BLaER1 (cell line): ENCODE data around the gene COL24A1.
"Not testable (repeated sequence)": the region's sequence is repeated elsewhere in the genome, so short reads cannot be mapped to it uniquely, and the experiment has no call there.

Experiments
- H3K27ac ChIP-seq: shearing (Covaris generic); formaldehyde crosslinking; 2 replicates; pipeline ENCODE4 v1.8.1; 2022
- H3K27me3 ChIP-seq: shearing (Covaris generic); formaldehyde crosslinking; 2 replicates; pipeline ENCODE4 v1.8.1; 2022
- H3K36me3 ChIP-seq: shearing (Covaris generic); formaldehyde crosslinking; 2 replicates; pipeline ENCODE4 v1.8.1; 2022
- H3K4me1 ChIP-seq: shearing (Covaris generic); formaldehyde crosslinking; 2 replicates; pipeline ENCODE4 v1.8.1; 2022
- H3K4me2 ChIP-seq: shearing (Covaris generic); formaldehyde crosslinking; 2 replicates; pipeline ENCODE4 v1.8.1; 2022
- H3K4me3 ChIP-seq: shearing (Covaris generic); formaldehyde crosslinking; 2 replicates; pipeline ENCODE4 v1.8.1; 2022
- H3K9ac ChIP-seq: shearing (Covaris generic); formaldehyde crosslinking; 2 replicates; pipeline ENCODE4 v1.8.1; 2022
- H3K9me3 ChIP-seq: shearing (Covaris generic); formaldehyde crosslinking; 2 replicates; pipeline ENCODE4 v1.8.1; 2022
- H4K20me1 ChIP-seq: shearing (Covaris generic); formaldehyde crosslinking; 2 replicates; pipeline ENCODE4 v1.8.1; 2022
- Cebpa-rat ChIP-seq: shearing (Covaris generic); IDR thresholded peaks from 2 replicates; pipeline ENCODE4 v1.8.1; 2022

The COL24A1 gene

DNA sequence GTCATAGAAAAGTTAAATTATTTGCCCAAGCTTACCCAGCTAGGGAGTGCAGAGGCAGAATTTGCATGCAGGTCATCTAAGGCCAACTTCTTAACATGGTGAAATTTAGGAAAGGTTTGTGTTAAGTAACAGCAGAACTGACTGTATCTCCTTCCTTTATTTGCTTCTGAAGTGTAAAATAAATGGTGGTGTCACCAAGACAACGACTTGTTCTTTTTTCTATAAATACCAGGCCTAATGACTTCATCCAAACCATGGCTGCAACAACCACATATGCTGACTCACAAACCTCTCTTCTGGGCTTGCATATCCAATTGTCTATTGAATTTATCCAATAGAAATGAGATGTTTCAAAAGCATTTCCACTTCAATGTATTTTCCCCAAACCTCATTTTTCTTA lies 19.1 kb downstream of the COL24A1 start:
- no peak overlapping the region for H3K27ac ChIP-seq
- H3K9ac ChIP-seq = no peak overlapping the region
- H3K4me2 ChIP-seq = no peak overlapping the region
- no peaks in the 10 kb centered on the region for H3K4me1 ChIP-seq
- TF ChIP-seq Cebpa-rat = no peak
- no peaks in the 10 kb centered on the region for H3K9me3 ChIP-seq
- H3K4me3 ChIP-seq = no peak overlapping the region
- H3K27me3 ChIP-seq = no peaks in the 10 kb centered on the region
- no peaks in the 10 kb centered on the region for H3K36me3 ChIP-seq
- H4K20me1 ChIP-seq = no peaks in the 10 kb centered on the region

GRCh38 chr1:86119214-86119764 lies 37.3 kb downstream of the COL24A1 start:
- Histone ChIP-seq H3K27me3 (no peaks in the 10 kb centered on the region), H4K20me1 (no peaks in the 10 kb centered on the region), H3K4me3 (no peak overlapping the region), H3K36me3 (no peaks in the 10 kb centered on the region), H3K9me3 (no peaks in the 10 kb centered on the region), H3K9ac (no peak overlapping the region), H3K4me1 (no peaks in the 10 kb centered on the region), H3K4me2 (no peak overlapping the region), H3K27ac (no peak overlapping the region)
- TF ChIP-seq Cebpa-rat = no peak

DNA sequence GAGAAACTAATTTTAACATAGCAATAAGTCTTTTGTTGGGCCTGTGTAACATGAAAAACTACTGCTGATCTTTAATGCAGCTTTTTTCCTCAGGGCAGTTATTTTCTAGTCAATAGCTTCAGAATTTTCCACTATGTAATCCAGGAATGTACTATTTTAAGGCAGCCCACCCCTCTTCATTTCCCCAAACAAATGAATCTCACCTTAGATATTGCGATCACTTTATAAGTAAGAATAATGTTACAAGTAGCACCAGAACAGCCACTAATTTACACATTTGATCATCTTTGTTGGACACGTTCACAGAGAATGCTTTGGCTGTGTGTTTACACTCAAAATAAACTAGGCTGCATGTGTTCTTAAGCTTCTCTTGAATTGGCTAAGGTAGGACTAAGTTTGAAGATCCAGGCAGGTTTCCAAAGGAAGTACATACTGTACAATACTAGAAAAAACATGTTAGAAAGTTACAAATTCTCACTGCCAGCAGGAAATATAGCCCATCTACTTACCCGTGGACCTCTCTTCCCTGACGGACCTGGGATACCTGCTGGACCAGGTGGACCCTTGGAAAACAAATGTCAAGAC lies 41.7 kb downstream of the COL24A1 start:
- Histone ChIP-seq H3K4me2 (no peak overlapping the region), H3K4me1 (no peaks in the 10 kb centered on the region), H3K9me3 (0 out of 2 replicates have a peak, but pooled peaks cover 3% of the 10 kb centered on the region), H3K9ac (no peak overlapping the region), H3K27me3 (no peaks in the 10 kb centered on the region), H3K4me3 (no peak overlapping the region), H4K20me1 (no peaks in the 10 kb centered on the region), H3K36me3 (no peaks in the 10 kb centered on the region), H3K27ac (no peak overlapping the region)
- no peak for TF ChIP-seq Cebpa-rat

GRCh38 chr1:86114236-86114635 lies 42.3 kb downstream of the COL24A1 start:
- no peak overlapping the region for H3K27ac ChIP-seq
- H4K20me1 ChIP-seq = no peaks in the 10 kb centered on the region
- no peak overlapping the region for H3K4me3 ChIP-seq
- H3K27me3 ChIP-seq = no peaks in the 10 kb centered on the region
- H3K4me2 ChIP-seq = no peak overlapping the region
- H3K4me1 ChIP-seq = no peaks in the 10 kb centered on the region
- no peaks in the 10 kb centered on the region for H3K36me3 ChIP-seq
- no peak for TF ChIP-seq Cebpa-rat
- H3K9me3 ChIP-seq = 0 out of 2 replicates have a peak, but pooled peaks cover 3% of the 10 kb centered on the region
- no peak overlapping the region for H3K9ac ChIP-seq

- not testable (repeated sequence) for H3K9me3 ChIP-seq, H3K9ac ChIP-seq, H3K4me1 ChIP-seq, H3K36me3 ChIP-seq, H3K4me3 ChIP-seq, H3K27ac ChIP-seq, H3K27me3 ChIP-seq, H4K20me1 ChIP-seq, H3K4me2 ChIP-seq
Observed at GRCh38 chr1:86111590-86111989, 45.0 kb downstream of the COL24A1 start.

GRCh38 chr1:86110451-86111129 lies 46.0 kb downstream of the COL24A1 start:
- TF ChIP-seq Cebpa-rat = no peak

DNA sequence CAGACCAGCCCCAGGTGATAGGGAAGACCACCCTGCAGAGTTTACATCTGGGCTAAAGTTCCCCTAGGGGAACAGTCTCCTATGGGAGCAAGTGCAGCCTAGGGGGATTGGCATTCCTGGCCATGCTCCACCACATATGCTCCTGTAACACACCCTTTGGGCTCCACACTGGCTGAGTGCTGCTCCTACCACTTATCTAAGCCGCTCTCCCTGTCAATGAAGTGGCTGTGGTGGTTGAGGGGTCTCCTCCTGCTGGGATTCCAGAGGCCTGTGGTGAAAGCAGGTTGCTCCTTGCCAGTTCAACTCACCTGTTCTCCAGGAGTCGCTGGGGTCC lies 51.1 kb downstream of the COL24A1 start:
- H3K9me3 ChIP-seq = no peaks in the 10 kb centered on the region
- no peaks in the 10 kb centered on the region for H4K20me1 ChIP-seq
- no peak overlapping the region for H3K4me3 ChIP-seq
- H3K27ac ChIP-seq = no peak overlapping the region
- H3K27me3 ChIP-seq = no peaks in the 10 kb centered on the region
- no peaks in the 10 kb centered on the region for H3K36me3 ChIP-seq
- no peaks in the 10 kb centered on the region for H3K4me1 ChIP-seq
- H3K9ac ChIP-seq = no peak overlapping the region
- TF ChIP-seq Cebpa-rat = no peak
- H3K4me2 ChIP-seq = no peak overlapping the region

More at GRCh38 chr1:86110451-86111129, 46.0 kb downstream of the COL24A1 start:
- no peaks in the 10 kb centered on the region for H4K20me1 ChIP-seq
- H3K4me3 ChIP-seq = no peak overlapping the region
- no peak overlapping the region for H3K9ac ChIP-seq
- no peaks in the 10 kb centered on the region for H3K36me3 ChIP-seq
- 0 out of 2 replicates have a peak, but pooled peaks cover 3% of the 10 kb centered on the region for H3K9me3 ChIP-seq
- no peaks in the 10 kb centered on the region for H3K4me1 ChIP-seq
- no peaks in the 10 kb centered on the region for H3K27me3 ChIP-seq
- no peak overlapping the region for H3K4me2 ChIP-seq
- H3K27ac ChIP-seq = no peak overlapping the region

DNA sequence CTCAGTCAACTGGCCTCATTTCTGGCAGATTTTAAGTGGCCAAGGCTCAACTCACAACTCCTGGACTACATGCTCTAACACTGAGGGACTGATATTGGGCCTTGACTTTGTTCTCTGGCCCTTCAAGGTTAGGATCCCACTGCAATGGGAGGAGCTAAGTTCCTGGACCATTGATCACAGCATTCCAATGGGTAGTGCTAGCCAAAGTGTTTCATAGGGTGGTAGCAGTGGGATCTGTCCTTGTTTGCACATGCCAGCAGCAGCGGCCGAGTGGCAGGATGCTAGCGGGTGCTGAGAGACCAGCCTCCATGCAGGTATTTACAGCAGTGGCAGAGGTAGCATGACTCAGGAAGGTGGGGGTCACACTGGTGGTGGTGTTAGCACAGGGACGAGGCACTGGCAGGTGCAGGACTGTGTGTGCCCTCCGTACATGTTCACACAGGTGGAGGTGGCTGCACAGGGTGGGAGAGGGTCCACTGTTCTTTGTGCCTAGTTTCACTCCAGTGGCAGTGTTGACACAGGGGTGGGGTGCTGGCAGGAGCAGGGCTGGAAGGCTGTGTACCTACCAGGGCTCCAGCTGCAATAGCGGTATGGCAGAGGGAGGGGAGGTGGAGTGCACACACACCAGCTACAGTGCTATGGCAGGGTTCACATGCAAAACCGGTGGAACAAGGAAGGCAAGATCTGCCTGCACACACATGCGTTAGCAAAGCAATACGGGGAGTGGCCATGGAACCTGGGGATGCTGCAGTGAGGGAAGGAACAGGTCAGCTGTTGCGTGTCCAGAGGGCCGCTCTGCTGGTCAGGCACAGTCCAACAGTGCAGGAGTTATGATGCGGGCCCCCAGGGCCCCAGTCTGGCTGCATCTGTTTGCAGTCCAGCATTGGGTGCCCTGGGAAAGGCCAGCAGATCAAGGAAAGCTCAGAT lies 51.7 kb downstream of the COL24A1 start:
- H3K36me3 ChIP-seq = no peaks in the 10 kb centered on the region
- no peak for TF ChIP-seq Cebpa-rat
- no peaks in the 10 kb centered on the region for H3K27me3 ChIP-seq
- no peak overlapping the region for H3K4me3 ChIP-seq
- no peak overlapping the region for H3K9ac ChIP-seq
- H3K4me2 ChIP-seq = no peak overlapping the region
- H3K27ac ChIP-seq = no peak overlapping the region
- no peaks in the 10 kb centered on the region for H4K20me1 ChIP-seq
- no peaks in the 10 kb centered on the region for H3K4me1 ChIP-seq
- no peaks in the 10 kb centered on the region for H3K9me3 ChIP-seq

GRCh38 chr1:86101616-86102015 lies 55.0 kb downstream of the COL24A1 start:
- Histone ChIP-seq H3K36me3 (no peaks in the 10 kb centered on the region), H3K9ac (no peak overlapping the region), H3K27ac (no peak overlapping the region), H4K20me1 (no peaks in the 10 kb centered on the region), H3K4me2 (no peak overlapping the region), H3K4me3 (no peak overlapping the region), H3K27me3 (no peaks in the 10 kb centered on the region), H3K4me1 (no peaks in the 10 kb centered on the region), H3K9me3 (no peaks in the 10 kb centered on the region)
- no peak for TF ChIP-seq Cebpa-rat

- no peaks in the 10 kb centered on the region for H3K9me3 ChIP-seq
- no peaks in the 10 kb centered on the region for H3K4me1 ChIP-seq
- no peak overlapping the region for H3K4me3 ChIP-seq
- no peak overlapping the region for H3K27ac ChIP-seq
- no peak for TF ChIP-seq Cebpa-rat
- H3K4me2 ChIP-seq = no peak overlapping the region
- no peak overlapping the region for H3K9ac ChIP-seq
- H4K20me1 ChIP-seq = no peaks in the 10 kb centered on the region
- no peaks in the 10 kb centered on the region for H3K27me3 ChIP-seq
- H3K36me3 ChIP-seq = no peaks in the 10 kb centered on the region
Observed at GRCh38 chr1:86100401-86100800, 56.2 kb downstream of the COL24A1 start.
